HCT116 (cell line): ENCODE results near the gene ERP27.

Source experiments
- CTCF ChIP-seq, 3 experiments: fragments of 200-600 bp in 1 of 3; sonication (generic) in 1 of 3; IDR thresholded peaks in 2 of 3; conservative IDR thresholded peaks in 1 of 3; 2 replicates each; pipeline ENCODE4 v1.5.1; 2012 to 2017; ENCODE audit warnings: low read depth in 2 of 3, low read length in 2 of 3, antibody characterized with exemption in 1 of 3, borderline replicate concordance in 1 of 3, control low read depth in 1 of 3, mild to moderate bottlenecking in 1 of 3, mixed read lengths in 1 of 3, mixed run types in 1 of 3, moderate library complexity in 1 of 3; ENCODE audit not compliant: insufficient read depth in 1 of 3
- POLR2A ChIP-seq: IDR thresholded peaks from 2 replicates; pipeline ENCODE4 v1.7.0; 2011; ENCODE audit warnings: borderline replicate concordance; ENCODE audit not compliant: insufficient read depth, insufficient read length; ENCODE audit errors: extremely low read depth
- POLR2AphosphoS5 ChIP-seq: IDR thresholded peaks from 2 replicates; pipeline ENCODE4 v1.6.1; 2011; ENCODE audit warnings: mild to moderate bottlenecking, low read depth, low read length, moderate library complexity
- TF ChIP-seq, protein P1 (sequence below): IDR thresholded peaks from 2 replicates; pipeline ENCODE4 v1.6.1; 2011; ENCODE audit warnings: mild to moderate bottlenecking, low read length, moderate library complexity; ENCODE audit not compliant: insufficient replicate concordance; ENCODE audit errors: extremely low read depth

DNA sequence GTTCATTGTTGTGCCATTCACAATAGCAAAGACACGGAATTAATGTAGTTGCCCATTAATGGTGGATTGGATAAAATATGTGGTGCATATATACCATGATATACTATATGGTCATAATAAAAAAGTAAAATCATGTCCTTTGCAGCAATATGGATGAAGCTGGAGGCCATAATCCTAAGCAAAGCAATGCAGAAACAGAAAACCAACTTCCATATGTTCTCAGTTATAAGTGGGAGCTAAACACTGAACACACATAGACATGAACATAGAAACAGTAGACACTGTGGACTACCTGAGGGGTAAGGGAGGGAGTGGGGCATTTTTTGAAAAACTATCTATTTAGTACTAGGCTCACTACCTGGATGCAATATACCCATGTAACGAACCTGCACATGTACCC, 3.0 kb upstream of the ERP27 start:
- no peak for TF ChIP-seq CTCF (IDR thresholded peaks at IDR 0.05 in 2 of 3, conservative IDR thresholded peaks at IDR 0.05 in 1 of 3; ENCODE audit: borderline replicate concordance in 1 of 3, insufficient read depth in 1 of 3, low read depth in 2 of 3, low read length in 2 of 3)
- no peak for TF ChIP-seq POLR2AphosphoS5
- no peak for TF ChIP-seq POLR2A
- TF ChIP-seq, protein P1, sequence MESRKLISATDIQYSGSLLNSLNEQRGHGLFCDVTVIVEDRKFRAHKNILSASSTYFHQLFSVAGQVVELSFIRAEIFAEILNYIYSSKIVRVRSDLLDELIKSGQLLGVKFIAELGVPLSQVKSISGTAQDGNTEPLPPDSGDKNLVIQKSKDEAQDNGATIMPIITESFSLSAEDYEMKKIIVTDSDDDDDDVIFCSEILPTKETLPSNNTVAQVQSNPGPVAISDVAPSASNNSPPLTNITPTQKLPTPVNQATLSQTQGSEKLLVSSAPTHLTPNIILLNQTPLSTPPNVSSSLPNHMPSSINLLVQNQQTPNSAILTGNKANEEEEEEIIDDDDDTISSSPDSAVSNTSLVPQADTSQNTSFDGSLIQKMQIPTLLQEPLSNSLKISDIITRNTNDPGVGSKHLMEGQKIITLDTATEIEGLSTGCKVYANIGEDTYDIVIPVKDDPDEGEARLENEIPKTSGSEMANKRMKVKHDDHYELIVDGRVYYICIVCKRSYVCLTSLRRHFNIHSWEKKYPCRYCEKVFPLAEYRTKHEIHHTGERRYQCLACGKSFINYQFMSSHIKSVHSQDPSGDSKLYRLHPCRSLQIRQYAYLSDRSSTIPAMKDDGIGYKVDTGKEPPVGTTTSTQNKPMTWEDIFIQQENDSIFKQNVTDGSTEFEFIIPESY = no peak
